NT2/D1 (cell line): Measurements from ENCODE around the gene LYPD3.

Experiments
- SUZ12 ChIP-seq: IDR thresholded peaks from 2 replicates; pipeline ENCODE4 v1.6.1; 2011; ENCODE audit not compliant: insufficient read length, insufficient read depth; ENCODE audit errors: extremely low read depth
- YY1 ChIP-seq: IDR thresholded peaks from 2 replicates; pipeline ENCODE4 v1.6.1; 2011; ENCODE audit not compliant: insufficient read length, insufficient read depth

DNA sequence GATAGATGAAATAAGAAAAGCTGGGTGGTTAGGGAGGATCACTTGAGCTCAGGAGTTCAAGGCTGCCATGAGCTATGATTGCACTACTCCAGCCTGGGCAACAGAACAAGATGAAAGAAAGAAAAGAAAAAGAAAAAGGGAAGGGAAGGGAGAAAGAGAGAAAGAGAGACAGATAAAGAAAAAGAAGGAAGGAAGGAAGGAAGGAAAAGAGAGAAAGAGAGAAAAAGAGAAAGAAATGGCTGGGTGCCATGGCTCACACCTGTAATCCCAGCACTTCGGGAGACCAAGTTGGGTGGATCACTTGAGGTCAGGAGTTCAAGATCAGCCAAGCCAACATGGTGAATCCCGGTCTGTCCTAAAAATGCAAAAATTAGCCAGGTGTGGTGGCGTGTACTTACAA lies 29.6 kb downstream of the LYPD3 start:
- TF ChIP-seq SUZ12 (no peak), YY1 (no peak)
